ENCODE results near the gene HTRA2.
"Not testable (repeated sequence)": the region's sequence is repeated elsewhere in the genome, so short reads cannot be mapped to it uniquely, and the experiment has no call there.

HTRA2 gene

GRCh38 chr2:74560591-74560990 is 30.9 kb downstream of the HTRA2 start:
- peaks cover 0 to 2% (median 0%) of the 10 kb centered on the region in 5 donors for H3K27me3 ChIP-seq (ENCODE audit: control insufficient read depth in 5 of 5, insufficient read depth in 4 of 5, low read length in 5 of 5)
- H3K9me3 ChIP-seq (ENCODE audit: control insufficient read depth in 5 of 5, low read length in 5 of 5) = no peaks in the 10 kb centered on the region
- no peak overlapping the region for H3K9ac ChIP-seq (ENCODE audit: low read length in 5 of 5)
- H3K36me3 ChIP-seq (ENCODE audit: control insufficient read depth in 5 of 5, insufficient read depth in 5 of 5, low read length in 5 of 5) = peaks cover 0 to 13% (median 9%) of the 10 kb centered on the region in 5 donors
- H3K4me3 ChIP-seq (ENCODE audit: low read depth in 1 of 5, low read length in 5 of 5) = no peak overlapping the region
- H3K27ac ChIP-seq (ENCODE audit: low read depth, low read length) = no peak overlapping the region
- peaks cover 0 to 32% (median 23%) of the 10 kb centered on the region in 5 donors for H3K4me1 ChIP-seq (ENCODE audit: control insufficient read depth in 5 of 5, insufficient read depth in 5 of 5, low read length in 5 of 5)

GRCh38 chr2:74561022-74561421 is 31.3 kb downstream of the HTRA2 start:
- H3K27me3 ChIP-seq (ENCODE audit: control insufficient read depth in 5 of 5, insufficient read depth in 4 of 5, low read length in 5 of 5); H3K9me3 ChIP-seq (ENCODE audit: control insufficient read depth in 5 of 5, low read length in 5 of 5); H3K9ac ChIP-seq (ENCODE audit: low read length in 5 of 5); H3K27ac ChIP-seq (ENCODE audit: low read depth, low read length); H3K4me3 ChIP-seq (ENCODE audit: low read depth in 1 of 5, low read length in 5 of 5): not testable (repeated sequence)
- peaks cover 0 to 13% (median 9%) of the 10 kb centered on the region in 5 donors for H3K36me3 ChIP-seq (ENCODE audit: control insufficient read depth in 5 of 5, insufficient read depth in 5 of 5, low read length in 5 of 5)
- peaks cover 0 to 28% (median 23%) of the 10 kb centered on the region in 5 donors for H3K4me1 ChIP-seq (ENCODE audit: control insufficient read depth in 5 of 5, insufficient read depth in 5 of 5, low read length in 5 of 5)

- Histone ChIP-seq H3K9ac (ENCODE audit: low read length in 5 of 5) (no peak overlapping the region), H3K4me3 (ENCODE audit: low read depth in 1 of 5, low read length in 5 of 5) (no peak overlapping the region), H3K4me1 (ENCODE audit: control insufficient read depth in 5 of 5, insufficient read depth in 5 of 5, low read length in 5 of 5) (peaks cover 0 to 29% (median 25%) of the 10 kb centered on the region in 5 donors), H3K27me3 (ENCODE audit: control insufficient read depth in 5 of 5, insufficient read depth in 4 of 5, low read length in 5 of 5) (peaks cover 0 to 2% (median 0%) of the 10 kb centered on the region in 5 donors), H3K9me3 (ENCODE audit: control insufficient read depth in 5 of 5, low read length in 5 of 5) (no peaks in the 10 kb centered on the region), H3K27ac (ENCODE audit: low read depth, low read length) (no peak overlapping the region), H3K36me3 (ENCODE audit: control insufficient read depth in 5 of 5, insufficient read depth in 5 of 5, low read length in 5 of 5) (peaks cover 0 to 3% (median 0%) of the 10 kb centered on the region in 5 donors)
Measured at GRCh38 chr2:74562126-74562775, 32.5 kb downstream of the HTRA2 start.

- no peak overlapping the region for H3K27ac ChIP-seq (ENCODE audit: low read depth, low read length)
- H3K4me3 ChIP-seq (ENCODE audit: low read depth in 1 of 5, low read length in 5 of 5) = no peak overlapping the region
- H3K36me3 ChIP-seq (ENCODE audit: control insufficient read depth in 5 of 5, insufficient read depth in 5 of 5, low read length in 5 of 5) = no peaks in the 10 kb centered on the region
- H3K9ac ChIP-seq (ENCODE audit: low read length in 5 of 5) = no peak overlapping the region
- peaks cover 0 to 2% (median 0%) of the 10 kb centered on the region in 5 donors for H3K27me3 ChIP-seq (ENCODE audit: control insufficient read depth in 5 of 5, insufficient read depth in 4 of 5, low read length in 5 of 5)
- no peaks in the 10 kb centered on the region for H3K9me3 ChIP-seq (ENCODE audit: control insufficient read depth in 5 of 5, low read length in 5 of 5)
- H3K4me1 ChIP-seq (ENCODE audit: control insufficient read depth in 5 of 5, insufficient read depth in 5 of 5, low read length in 5 of 5) = peaks cover 5 to 33% (median 31%) of the 10 kb centered on the region in 5 donors
Measured at GRCh38 chr2:74564222-74564621, 34.5 kb downstream of the HTRA2 start.

GRCh38 chr2:74566076-74566753 is 36.5 kb downstream of the HTRA2 start:
- H3K36me3 ChIP-seq (ENCODE audit: control insufficient read depth in 5 of 5, insufficient read depth in 5 of 5, low read length in 5 of 5) = no peaks in the 10 kb centered on the region
- H3K4me3 ChIP-seq (ENCODE audit: low read depth in 1 of 5, low read length in 5 of 5) = no peak overlapping the region
- peaks cover 0 to 2% (median 0%) of the 10 kb centered on the region in 5 donors for H3K27me3 ChIP-seq (ENCODE audit: control insufficient read depth in 5 of 5, insufficient read depth in 4 of 5, low read length in 5 of 5)
- no peak overlapping the region for H3K9ac ChIP-seq (ENCODE audit: low read length in 5 of 5)
- H3K4me1 ChIP-seq (ENCODE audit: control insufficient read depth in 5 of 5, insufficient read depth in 5 of 5, low read length in 5 of 5) = peaks cover 5 to 32% (median 27%) of the 10 kb centered on the region in 5 donors
- no peaks in the 10 kb centered on the region for H3K9me3 ChIP-seq (ENCODE audit: control insufficient read depth in 5 of 5, low read length in 5 of 5)
- H3K27ac ChIP-seq (ENCODE audit: low read depth, low read length) = peak overlapping the region; percentile 98

GRCh38 chr2:74566754-74567085 is 37.0 kb downstream of the HTRA2 start:
- H3K27ac ChIP-seq (ENCODE audit: low read depth, low read length) = peak overlapping the region; percentile 98

GRCh38 chr2:74567881-74568280 is 38.1 kb downstream of the HTRA2 start:
- Histone ChIP-seq H3K9ac (ENCODE audit: low read length in 5 of 5) (peak overlapping the region in 3 of 5 donors; percentile 5 to 79 (median 54)), H3K4me3 (ENCODE audit: low read depth in 1 of 5, low read length in 5 of 5) (no peak overlapping the region), H3K27me3 (ENCODE audit: control insufficient read depth in 5 of 5, insufficient read depth in 4 of 5, low read length in 5 of 5) (no peaks in the 10 kb centered on the region), H3K9me3 (ENCODE audit: control insufficient read depth in 5 of 5, low read length in 5 of 5) (no peaks in the 10 kb centered on the region), H3K27ac (ENCODE audit: low read depth, low read length) (peak overlapping the region; percentile 98), H3K36me3 (ENCODE audit: control insufficient read depth in 5 of 5, insufficient read depth in 5 of 5, low read length in 5 of 5) (no peaks in the 10 kb centered on the region), H3K4me1 (ENCODE audit: control insufficient read depth in 5 of 5, insufficient read depth in 5 of 5, low read length in 5 of 5) (peaks cover 5 to 32% (median 27%) of the 10 kb centered on the region in 5 donors)

More at GRCh38 chr2:74566754-74567085, 37.0 kb downstream of the HTRA2 start:
- Histone ChIP-seq H3K27me3 (ENCODE audit: control insufficient read depth in 5 of 5, insufficient read depth in 4 of 5, low read length in 5 of 5) (peaks cover 0 to 2% (median 0%) of the 10 kb centered on the region in 5 donors), H3K9ac (ENCODE audit: low read length in 5 of 5) (peak overlapping the region in 1 of 5 donors; percentile 79), H3K4me1 (ENCODE audit: control insufficient read depth in 5 of 5, insufficient read depth in 5 of 5, low read length in 5 of 5) (peaks cover 5 to 32% (median 27%) of the 10 kb centered on the region in 5 donors), H3K36me3 (ENCODE audit: control insufficient read depth in 5 of 5, insufficient read depth in 5 of 5, low read length in 5 of 5) (no peaks in the 10 kb centered on the region), H3K9me3 (ENCODE audit: control insufficient read depth in 5 of 5, low read length in 5 of 5) (no peaks in the 10 kb centered on the region), H3K4me3 (ENCODE audit: low read depth in 1 of 5, low read length in 5 of 5) (no peak overlapping the region)

GRCh38 chr2:74569686-74570085 is 40.0 kb downstream of the HTRA2 start:
- no peak overlapping the region for H3K4me3 ChIP-seq (ENCODE audit: low read depth in 1 of 5, low read length in 5 of 5)
- no peak overlapping the region for H3K27ac ChIP-seq (ENCODE audit: low read depth, low read length)
- peaks cover 5 to 47% (median 28%) of the 10 kb centered on the region in 5 donors for H3K4me1 ChIP-seq (ENCODE audit: control insufficient read depth in 5 of 5, insufficient read depth in 5 of 5, low read length in 5 of 5)
- no peak overlapping the region for H3K9ac ChIP-seq (ENCODE audit: low read length in 5 of 5)
- no peaks in the 10 kb centered on the region for H3K27me3 ChIP-seq (ENCODE audit: control insufficient read depth in 5 of 5, insufficient read depth in 4 of 5, low read length in 5 of 5)
- no peaks in the 10 kb centered on the region for H3K36me3 ChIP-seq (ENCODE audit: control insufficient read depth in 5 of 5, insufficient read depth in 5 of 5, low read length in 5 of 5)
- H3K9me3 ChIP-seq (ENCODE audit: control insufficient read depth in 5 of 5, low read length in 5 of 5) = no peaks in the 10 kb centered on the region

GRCh38 chr2:74571058-74571457 is 41.3 kb downstream of the HTRA2 start:
- no peak overlapping the region for H3K9ac ChIP-seq (ENCODE audit: low read length in 5 of 5)
- no peaks in the 10 kb centered on the region for H3K27me3 ChIP-seq (ENCODE audit: control insufficient read depth in 5 of 5, insufficient read depth in 4 of 5, low read length in 5 of 5)
- no peaks in the 10 kb centered on the region for H3K36me3 ChIP-seq (ENCODE audit: control insufficient read depth in 5 of 5, insufficient read depth in 5 of 5, low read length in 5 of 5)
- H3K9me3 ChIP-seq (ENCODE audit: control insufficient read depth in 5 of 5, low read length in 5 of 5) = no peaks in the 10 kb centered on the region
- no peak overlapping the region for H3K27ac ChIP-seq (ENCODE audit: low read depth, low read length)
- peaks cover 5 to 56% (median 31%) of the 10 kb centered on the region in 5 donors for H3K4me1 ChIP-seq (ENCODE audit: control insufficient read depth in 5 of 5, insufficient read depth in 5 of 5, low read length in 5 of 5)
- H3K4me3 ChIP-seq (ENCODE audit: low read depth in 1 of 5, low read length in 5 of 5) = no peak overlapping the region

GRCh38 chr2:74572178-74572925 is 42.6 kb downstream of the HTRA2 start:
- Histone ChIP-seq H3K4me3 (ENCODE audit: low read depth in 1 of 5, low read length in 5 of 5) (no peak overlapping the region), H3K27me3 (ENCODE audit: control insufficient read depth in 5 of 5, insufficient read depth in 4 of 5, low read length in 5 of 5) (no peaks in the 10 kb centered on the region), H3K27ac (ENCODE audit: low read depth, low read length) (no peak overlapping the region), H3K9ac (ENCODE audit: low read length in 5 of 5) (no peak overlapping the region), H3K9me3 (ENCODE audit: control insufficient read depth in 5 of 5, low read length in 5 of 5) (no peaks in the 10 kb centered on the region), H3K36me3 (ENCODE audit: control insufficient read depth in 5 of 5, insufficient read depth in 5 of 5, low read length in 5 of 5) (no peaks in the 10 kb centered on the region), H3K4me1 (ENCODE audit: control insufficient read depth in 5 of 5, insufficient read depth in 5 of 5, low read length in 5 of 5) (peaks cover 4 to 58% (median 33%) of the 10 kb centered on the region in 5 donors)

Measured in subcutaneous abdominal adipose tissue (tissue), 5 donors.